Measurements from ENCODE around the gene SAMSN1. TPM values are rescaled to one million over a fixed set of nuclear protein-coding genes. Genes with fewer than 3 reads are reported as not detected.

SAMSN1 gene
- total RNA-seq, 1 donor from 2014 or later, result 1.2 TPM

Other genes starting within 250 kb of the SAMSN1 start
- gene HSPA13, start 163.2 kb downstream of the SAMSN1 start, total RNA-seq (ENCODE audit: low replicate concordance), result 66.5 and 105 TPM in 2 replicates